GM18499 (cell line): ENCODE results near the gene TRMT2B.
"Not testable (repeated sequence)": the region's sequence is repeated elsewhere in the genome, so short reads cannot be mapped to it uniquely, and the experiment has no call there.

Experiments
- ATAC-seq: cut with Tn5 transposase; IDR thresholded peaks from one replicate; pipeline ENCODE4 v1.9.1; 2021; ENCODE audit warnings: moderate number of reproducible peaks; ENCODE audit not compliant: insufficient read depth, unreplicated experiment

TRMT2B gene, protein sequence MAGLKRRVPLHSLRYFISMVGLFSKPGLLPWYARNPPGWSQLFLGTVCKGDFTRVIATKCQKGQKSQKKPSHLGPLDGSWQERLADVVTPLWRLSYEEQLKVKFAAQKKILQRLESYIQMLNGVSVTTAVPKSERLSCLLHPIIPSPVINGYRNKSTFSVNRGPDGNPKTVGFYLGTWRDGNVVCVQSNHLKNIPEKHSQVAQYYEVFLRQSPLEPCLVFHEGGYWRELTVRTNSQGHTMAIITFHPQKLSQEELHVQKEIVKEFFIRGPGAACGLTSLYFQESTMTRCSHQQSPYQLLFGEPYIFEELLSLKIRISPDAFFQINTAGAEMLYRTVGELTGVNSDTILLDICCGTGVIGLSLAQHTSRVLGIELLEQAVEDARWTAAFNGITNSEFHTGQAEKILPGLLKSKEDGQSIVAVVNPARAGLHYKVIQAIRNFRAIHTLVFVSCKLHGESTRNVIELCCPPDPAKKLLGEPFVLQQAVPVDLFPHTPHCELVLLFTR

DNA sequence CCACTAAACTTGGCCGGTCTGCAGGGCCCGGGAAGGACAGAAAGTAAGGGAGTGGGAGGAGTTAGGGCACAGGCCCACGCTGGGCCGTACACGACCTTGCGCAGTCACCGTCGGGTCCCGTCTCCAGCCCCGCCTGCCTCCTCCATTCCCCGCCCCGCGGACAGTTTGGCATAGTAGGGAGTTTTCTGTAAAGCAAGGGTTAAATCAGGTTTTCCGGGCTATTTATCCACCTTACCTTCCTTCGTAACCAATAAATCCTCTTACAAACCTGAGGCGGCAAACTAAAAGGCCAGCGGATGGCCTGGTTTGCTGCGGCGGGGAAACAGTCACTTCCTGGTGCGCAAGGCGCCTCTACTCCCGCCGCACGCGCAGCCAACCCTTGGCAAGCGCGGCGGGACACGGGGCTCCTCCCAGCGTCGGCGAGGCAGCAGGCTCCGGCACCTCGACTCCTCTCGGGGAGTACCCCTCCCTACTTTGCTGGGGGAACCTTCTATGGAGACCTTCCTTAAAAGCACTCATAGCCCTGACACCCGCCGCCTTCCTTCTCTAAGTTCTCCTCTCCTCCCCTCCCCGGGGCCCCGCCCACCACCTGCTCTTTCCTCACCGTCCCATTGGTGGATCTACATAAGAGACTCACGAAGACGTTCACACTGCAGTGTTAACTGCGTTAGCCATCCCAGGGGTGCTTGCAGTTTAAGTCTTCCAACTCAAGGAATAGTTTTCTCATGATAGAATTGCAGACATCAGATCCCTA lies at the start of gene TRMT2B:
Gene TRMT2B, minus strand, starts transcription at position 563 of the 754 bp plus-strand sequence. CDS start 9,822 bp downstream, outside the sequence.
- peak; percentile 74 for ATAC-seq

- ATAC-seq: peak; percentile 86
These were observed 45.9 kb upstream of the TRMT2B start, which contains the start of gene CENPI for GRCh38 chrX:101097546-101098453. TSS of gene CENPI (plus strand) at chrX:101098204. CDS start at chrX:101101071, 2,867 bp downstream.

DNA sequence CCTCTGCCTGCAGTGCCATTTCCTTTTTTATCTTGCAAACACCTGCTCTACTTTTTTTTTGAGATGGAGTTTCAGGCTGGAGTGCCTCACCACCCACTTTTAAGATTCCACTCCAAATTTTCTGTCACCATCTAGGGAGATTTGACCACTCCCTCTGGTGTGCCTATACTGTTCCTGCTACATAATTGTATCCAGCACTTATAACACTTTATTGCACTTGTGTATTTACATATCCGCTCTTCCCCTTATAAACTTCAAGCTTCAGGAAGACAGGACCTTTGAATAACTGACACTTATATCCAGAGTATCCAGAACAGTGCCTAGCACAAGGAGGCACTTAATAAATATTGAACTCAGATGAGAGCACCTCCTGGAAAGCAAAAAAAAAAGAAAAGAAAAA lies 39.9 kb upstream of the TRMT2B start:
- ATAC-seq: no peak

DNA sequence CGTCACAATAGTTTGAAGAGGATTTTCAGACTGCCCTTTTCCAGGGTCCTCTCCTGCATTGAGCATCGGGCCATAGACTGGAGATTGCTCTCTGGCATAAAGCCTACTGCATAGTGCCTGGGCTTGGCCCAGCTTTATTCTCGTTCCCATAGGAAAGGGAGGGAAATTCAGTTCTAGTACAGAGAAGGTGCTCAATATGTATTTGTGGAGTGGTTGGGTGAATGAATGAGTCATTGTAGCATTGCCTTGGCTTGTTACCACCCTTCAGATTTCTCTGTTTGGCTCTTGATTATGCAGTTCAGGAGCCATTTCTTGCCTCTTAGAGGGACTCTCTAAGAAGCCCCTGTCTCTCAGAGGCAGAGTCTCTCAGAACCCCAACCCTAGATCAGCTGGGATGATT lies 29.3 kb upstream of the TRMT2B start:
- ATAC-seq: no peak

DNA sequence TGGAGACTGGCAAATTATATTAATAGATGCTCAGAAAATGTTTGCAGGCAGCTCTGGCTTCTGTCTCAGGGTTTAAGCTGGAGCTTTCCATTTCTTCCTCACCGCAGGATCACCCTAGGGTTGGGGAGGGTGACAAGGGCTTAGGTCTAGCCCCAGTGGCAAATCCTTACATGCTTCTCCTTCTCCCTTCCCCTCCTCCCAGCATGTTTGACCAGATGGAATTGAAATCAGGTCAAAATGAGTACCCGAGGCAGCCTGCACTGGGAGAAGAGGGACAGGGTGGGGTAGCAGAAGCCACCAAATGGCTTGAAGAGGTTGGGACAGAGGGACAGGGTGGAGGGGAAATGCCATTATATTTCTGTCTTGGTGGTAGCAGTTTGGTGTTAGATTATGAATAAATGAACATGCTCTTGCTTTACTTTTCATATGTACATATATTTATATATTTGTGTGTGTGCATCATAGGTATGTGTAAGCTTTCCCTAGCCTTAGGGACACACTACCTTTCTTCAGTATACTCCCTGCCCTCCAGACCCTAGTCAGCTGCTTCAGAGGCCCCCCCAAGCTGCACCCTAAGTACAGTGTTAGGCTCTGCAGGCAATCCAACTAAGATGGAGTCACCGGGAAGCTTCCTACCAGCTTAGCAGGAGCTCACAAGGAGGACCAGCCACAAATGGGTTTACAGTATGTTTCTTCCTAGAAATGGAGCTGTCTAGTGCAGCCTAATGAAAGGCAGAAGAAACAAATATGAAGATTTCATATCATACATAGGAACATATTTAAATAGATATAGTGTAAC lies 28.6 kb upstream of the TRMT2B start:
- ATAC-seq: no peak

DNA sequence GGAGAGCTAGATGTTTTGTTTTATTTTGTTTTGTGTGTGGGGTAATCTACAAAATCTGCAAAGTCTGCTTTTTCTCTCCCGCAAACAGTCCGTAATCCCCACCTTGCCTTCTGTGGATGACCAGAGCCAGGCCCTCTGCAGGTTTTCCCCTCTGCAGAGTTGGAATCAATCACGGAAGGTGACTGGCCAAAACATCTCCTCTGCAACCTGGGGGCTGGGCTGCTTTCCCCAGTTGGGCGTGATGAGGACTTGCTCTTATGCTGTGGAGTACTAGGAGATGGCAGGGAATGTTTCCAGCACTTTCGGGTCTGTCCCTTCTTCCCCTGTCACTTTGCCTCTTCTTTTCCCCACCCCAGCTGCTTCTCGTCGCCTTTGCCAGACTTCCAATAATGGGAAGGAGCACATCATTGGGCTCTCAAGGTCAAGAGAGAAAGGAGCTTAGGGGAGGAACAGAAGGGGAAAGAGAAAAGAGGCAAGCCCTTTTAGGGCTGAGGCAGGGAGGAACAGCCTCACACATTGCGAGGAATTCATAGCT lies 27.9 kb upstream of the TRMT2B start:
- ATAC-seq: no peak

- no peak for ATAC-seq
These were observed 27.0 kb upstream of the TRMT2B start, which contains the start of gene TMEM35A for GRCh38 chrX:101078716-101079598. TSS of gene TMEM35A (plus strand) at chrX:101078879. CDS start at chrX:101079003, 124 bp downstream.

- ATAC-seq: no peak
These were observed 19.7 kb upstream of the TRMT2B start for GRCh38 chrX:101071582-101071981.

DNA sequence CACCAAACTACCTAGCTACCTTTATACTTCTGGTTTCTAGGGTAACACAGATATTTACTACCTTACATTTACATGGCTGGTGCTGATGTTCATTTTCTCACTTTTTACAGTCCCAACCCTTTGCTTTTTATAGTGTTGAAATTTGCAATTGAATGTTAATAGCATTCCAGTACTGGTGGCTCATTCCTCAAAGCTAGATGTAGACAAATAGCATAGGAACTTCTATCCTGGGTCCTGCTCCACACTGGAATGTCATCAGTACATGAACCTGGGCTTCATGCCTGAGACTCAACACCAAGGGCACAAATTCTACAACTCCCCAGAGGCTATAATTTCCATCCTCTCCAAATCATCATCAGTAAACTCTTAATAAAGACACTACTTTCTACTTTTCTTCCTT lies 10.3 kb upstream of the TRMT2B start:
- no peak for ATAC-seq

- ATAC-seq: peak; percentile 87
These were observed 5.3 kb upstream of the TRMT2B start for GRCh38 chrX:101057093-101057714.

DNA sequence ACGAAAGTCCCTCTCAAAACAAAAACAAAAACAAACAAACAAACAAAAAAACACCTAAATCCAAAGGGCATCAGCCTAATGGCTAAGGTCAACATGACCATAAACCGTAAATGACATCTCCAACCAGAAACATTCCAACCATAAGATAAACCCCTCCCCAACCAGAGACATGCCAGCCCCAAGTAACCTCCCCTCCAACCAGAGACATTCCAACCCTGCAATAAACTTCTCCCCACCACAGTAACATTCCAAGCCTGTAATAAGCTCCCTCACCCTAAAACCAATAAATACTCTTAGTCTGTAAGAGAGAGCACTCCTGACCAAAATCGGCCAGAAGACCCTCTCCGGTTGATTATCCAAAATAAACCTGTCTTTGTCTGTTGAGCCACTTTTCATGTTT lies 4.6 kb upstream of the TRMT2B start:
- ATAC-seq: not testable (repeated sequence)

GRCh38 chrX:101051153-101051548 lies 760 bp downstream of the TRMT2B start:
- ATAC-seq: no peak

DNA sequence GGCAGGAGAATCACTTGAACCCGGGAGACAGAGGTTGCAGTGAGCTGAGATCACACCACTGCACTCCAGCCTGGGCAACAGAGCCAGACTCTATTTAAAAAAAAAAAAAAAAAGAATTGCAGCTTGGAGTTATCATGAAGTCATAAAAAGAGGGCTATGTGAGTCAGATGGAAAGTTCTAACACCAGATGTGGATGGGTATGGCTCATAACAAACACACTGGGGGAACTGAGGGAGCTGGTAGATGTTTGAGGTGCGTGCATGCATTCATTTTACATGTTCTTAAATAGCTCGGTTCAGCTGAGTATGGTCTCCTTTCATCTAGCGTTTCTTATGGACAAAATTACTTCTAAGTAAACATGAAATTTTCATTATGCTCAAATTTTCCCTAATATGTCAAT lies 11.7 kb downstream of the TRMT2B start:
- ATAC-seq: no peak

DNA sequence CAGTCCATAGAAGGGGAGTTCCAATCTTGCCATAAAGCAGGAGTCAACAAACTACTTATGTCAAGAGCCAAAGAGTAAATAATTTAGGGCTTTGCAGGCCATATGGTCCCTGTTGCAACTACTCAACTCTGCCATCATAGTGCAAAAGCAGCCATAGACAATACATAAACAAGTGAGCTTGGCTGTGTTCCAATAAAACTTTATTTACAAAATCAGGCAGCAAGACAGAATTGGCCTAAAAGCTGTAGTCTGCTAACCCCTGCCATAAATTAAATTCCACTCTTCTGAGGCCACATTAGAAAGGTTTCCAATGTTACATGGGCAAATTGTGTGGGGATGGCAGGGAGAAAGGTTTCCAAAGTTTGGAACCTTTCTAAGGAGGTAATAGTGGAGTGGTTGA lies 14.7 kb downstream of the TRMT2B start:
- ATAC-seq: no peak

DNA sequence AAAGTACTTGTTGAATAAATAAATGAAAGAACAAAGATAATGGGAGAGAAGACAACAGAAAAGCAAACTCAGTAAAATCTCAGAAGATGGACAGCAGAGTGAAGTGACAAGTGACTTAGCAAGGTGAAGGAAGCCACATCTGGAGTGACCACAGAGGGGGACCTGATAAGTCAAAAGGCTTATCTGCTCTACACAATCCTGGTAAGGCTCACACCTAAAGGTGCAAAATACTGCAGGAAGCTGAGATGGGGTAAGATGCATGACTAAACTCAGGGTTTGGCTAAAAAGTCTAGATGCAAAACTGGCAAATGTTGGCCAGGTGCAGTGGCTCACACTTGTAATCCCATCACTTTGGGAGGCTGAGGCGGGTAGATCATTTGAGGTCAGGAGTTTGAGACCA lies 22.2 kb downstream of the TRMT2B start:
- ATAC-seq: no peak

GRCh38 chrX:101028562-101028961 lies 23.3 kb downstream of the TRMT2B start:
- no peak for ATAC-seq

- no peak for ATAC-seq
These were observed 26.8 kb downstream of the TRMT2B start for GRCh38 chrX:101025126-101025525.

DNA sequence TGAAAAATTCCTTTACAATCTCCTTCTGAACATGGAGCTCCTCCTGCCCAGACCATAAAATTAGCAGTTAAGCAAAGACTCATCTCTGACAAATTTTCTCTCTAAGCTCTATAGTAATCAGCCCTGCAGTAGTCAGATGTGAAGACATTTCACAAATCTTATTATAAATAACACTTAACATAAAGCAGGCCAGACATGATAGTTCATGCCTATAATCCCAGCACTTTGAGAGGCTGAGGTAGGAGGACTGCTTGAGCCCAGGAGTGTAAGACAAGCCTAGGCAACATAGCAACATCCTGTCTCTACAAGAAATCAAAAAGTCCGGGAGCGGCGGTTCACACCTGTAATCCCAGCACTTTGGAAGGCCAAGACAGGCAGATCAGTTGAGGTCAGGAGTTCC lies 29.9 kb downstream of the TRMT2B start:
- no peak for ATAC-seq
